Loucy (cell line): ENCODE results near the gene TRIP6.
A peak's percentile ranks its signal among the peaks of the same experiment; 100 is the strongest.

ENCODE experiments used
- H2AFZ ChIP-seq: fragments of 200-600 bp; sonication (generic); 2 replicates; pipeline ENCODE4 v1.6.0; 2016; ENCODE audit warnings: antibody characterized with exemption, mild to moderate bottlenecking, low read length, moderate library complexity
- H3F3A ChIP-seq: fragments of 200-600 bp; 2 replicates; pipeline ENCODE4 v1.6.0; 2016; ENCODE audit warnings: antibody characterized with exemption, low read depth, mild to moderate bottlenecking
- H3K27me3 ChIP-seq: fragments of 200-600 bp; sonication (generic); 2 replicates; pipeline ENCODE4 v1.6.1; 2014; ENCODE audit warnings: low read length, mild to moderate bottlenecking; ENCODE audit not compliant: insufficient read depth, poor library complexity, severe bottlenecking
- H3K36me3 ChIP-seq: fragments of 200-600 bp; sonication (generic); 2 replicates; pipeline ENCODE4 v1.6.1; 2016; ENCODE audit warnings: low read length; ENCODE audit not compliant: insufficient read depth
- H3K4me1 ChIP-seq: fragments of 200-600 bp; sonication (generic); 2 replicates; pipeline ENCODE4 v1.5.1; 2014; ENCODE audit warnings: low read length, mild to moderate bottlenecking; ENCODE audit not compliant: insufficient read depth, poor library complexity, severe bottlenecking
- H3K4me2 ChIP-seq: fragments of 200-600 bp; sonication (generic); 2 replicates; pipeline ENCODE4 v1.6.0; 2014; ENCODE audit warnings: antibody characterized with exemption, low read length, low read depth, mild to moderate bottlenecking; ENCODE audit not compliant: poor library complexity, severe bottlenecking
- H3K4me3 ChIP-seq: fragments of 200-600 bp; sonication (generic); 2 replicates; pipeline ENCODE4 v1.5.1; 2014; ENCODE audit warnings: low read length, mild to moderate bottlenecking, mixed read lengths; ENCODE audit not compliant: poor library complexity, severe bottlenecking
- H3K79me2 ChIP-seq: fragments of 200-600 bp; sonication (generic); 2 replicates; pipeline ENCODE4 v1.6.1; 2014; ENCODE audit warnings: low read length; ENCODE audit not compliant: insufficient read depth
- H3K9ac ChIP-seq: fragments of 200-600 bp; sonication (generic); 2 replicates; pipeline ENCODE4 v1.6.0; 2014; ENCODE audit warnings: mild to moderate bottlenecking, low read depth, low read length, moderate library complexity; ENCODE audit not compliant: poor library complexity, severe bottlenecking
- H3K9me2 ChIP-seq: fragments of 200-600 bp; sonication (generic); replicated peaks from 2 replicates; pipeline ENCODE4 v1.6.1; 2016; ENCODE audit warnings: low read depth, low read length, mixed read lengths
- H3K9me3 ChIP-seq: fragments of 200-600 bp; sonication (generic); 2 replicates; pipeline ENCODE4 v1.6.1; 2014; ENCODE audit warnings: mild to moderate bottlenecking, antibody characterized with exemption, low read length, low read depth; ENCODE audit not compliant: insufficient read depth
- H4K20me1 ChIP-seq: fragments of 200-600 bp; sonication (generic); 2 replicates; pipeline ENCODE4 v1.6.0; 2014; ENCODE audit warnings: antibody characterized with exemption, low read length, mild to moderate bottlenecking; ENCODE audit not compliant: insufficient read depth, poor library complexity, severe bottlenecking
- EZH2phosphoT487 ChIP-seq: fragments of 200-600 bp; IDR thresholded peaks from 2 replicates; pipeline ENCODE4 v1.6.1; 2018; ENCODE audit warnings: antibody characterized with exemption, mild to moderate bottlenecking, moderate library complexity, borderline replicate concordance
- TF ChIP-seq, protein P1 (sequence below): fragments of 200-600 bp; sonication (generic); conservative IDR thresholded peaks from 2 replicates; pipeline ENCODE4 v1.5.1; 2014; ENCODE audit warnings: mild to moderate bottlenecking, antibody characterized with exemption, low read length

The TRIP6 gene

GRCh38 chr7:100921039-100921438 is 53.9 kb downstream of the TRIP6 start:
- TF ChIP-seq EZH2phosphoT487 = no peak
- TF ChIP-seq, protein P1, sequence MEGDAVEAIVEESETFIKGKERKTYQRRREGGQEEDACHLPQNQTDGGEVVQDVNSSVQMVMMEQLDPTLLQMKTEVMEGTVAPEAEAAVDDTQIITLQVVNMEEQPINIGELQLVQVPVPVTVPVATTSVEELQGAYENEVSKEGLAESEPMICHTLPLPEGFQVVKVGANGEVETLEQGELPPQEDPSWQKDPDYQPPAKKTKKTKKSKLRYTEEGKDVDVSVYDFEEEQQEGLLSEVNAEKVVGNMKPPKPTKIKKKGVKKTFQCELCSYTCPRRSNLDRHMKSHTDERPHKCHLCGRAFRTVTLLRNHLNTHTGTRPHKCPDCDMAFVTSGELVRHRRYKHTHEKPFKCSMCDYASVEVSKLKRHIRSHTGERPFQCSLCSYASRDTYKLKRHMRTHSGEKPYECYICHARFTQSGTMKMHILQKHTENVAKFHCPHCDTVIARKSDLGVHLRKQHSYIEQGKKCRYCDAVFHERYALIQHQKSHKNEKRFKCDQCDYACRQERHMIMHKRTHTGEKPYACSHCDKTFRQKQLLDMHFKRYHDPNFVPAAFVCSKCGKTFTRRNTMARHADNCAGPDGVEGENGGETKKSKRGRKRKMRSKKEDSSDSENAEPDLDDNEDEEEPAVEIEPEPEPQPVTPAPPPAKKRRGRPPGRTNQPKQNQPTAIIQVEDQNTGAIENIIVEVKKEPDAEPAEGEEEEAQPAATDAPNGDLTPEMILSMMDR = no peak
- Histone ChIP-seq H3K4me1 (peaks cover 11% of the 10 kb centered on the region), H3K79me2 (no peaks in the 10 kb centered on the region), H3K27me3 (no peaks in the 10 kb centered on the region), H3K4me3 (peak overlapping the region; percentile 28), H3K9ac (no peak overlapping the region), H3F3A (no peaks in the 10 kb centered on the region), H3K4me2 (peak overlapping the region; percentile 63), H4K20me1 (no peaks in the 10 kb centered on the region), H2AFZ (no peak overlapping the region), H3K9me2 (no peaks in the 10 kb centered on the region), H3K9me3 (no peaks in the 10 kb centered on the region), H3K36me3 (no peaks in the 10 kb centered on the region)
